Upper lobe of left lung (tissue), 4 donors: Measurements from ENCODE around the gene SORCS1.

ENCODE experiments used
- CTCF ChIP-seq, 6 experiments: fragments of 450-650 bp in 4 of 6; fragments of 200-600 bp in 2 of 6; sonication (generic) in 2 of 6; IDR thresholded peaks; one replicate each; pipeline ENCODE4 v1.5.1; 2016 to 2019; ENCODE audit warnings: antibody characterized with exemption in 6 of 6
- POLR2A ChIP-seq, 4 donors: fragments of 450-650 bp; IDR thresholded peaks; one replicate each; pipeline ENCODE4 v1.5.1; 2016 to 2017; ENCODE audit warnings: antibody characterized with exemption in 4 of 4, mild to moderate bottlenecking in 2 of 4
- POLR2AphosphoS5 ChIP-seq, 2 donors: sonication (generic); formaldehyde crosslinking; IDR thresholded peaks; one replicate each; pipeline ENCODE4 v1.5.1; 2017; ENCODE audit warnings: antibody characterized with exemption in 2 of 2

- no peak for TF ChIP-seq POLR2A (IDR thresholded peaks at IDR 0.05)
- no peak for TF ChIP-seq CTCF (IDR thresholded peaks at IDR 0.05)
- TF ChIP-seq POLR2AphosphoS5 (IDR thresholded peaks at IDR 0.05) = no peak
Measured at GRCh38 chr10:106542461-106542860, 622.0 kb downstream of the SORCS1 start.
